Keratinocyte (primary cell): ENCODE results near the gene BORA. TPM values are rescaled to one million over a fixed set of nuclear protein-coding genes. Genes with fewer than 3 reads are reported as not detected.

Experiments
- DNase-seq: peaks from one replicate; pipeline ENCODE4 v3.0.0-alpha.2; 2011; ENCODE audit warnings: low read depth, missing footprints, low spot score
- FAIRE-seq: peaks from 2 replicates; lab custom pipeline; 2011; peaks lifted over from hg19 to GRCh38; lab: Jason Lieb, UNC
- H2AFZ ChIP-seq: 2 replicates; pipeline ENCODE4 v1.6.0; 2012; ENCODE audit warnings: low read length, control low read depth, inconsistent platforms; ENCODE audit not compliant: control insufficient read depth
- H3K27ac ChIP-seq: 2 replicates; pipeline ENCODE4 v1.5.1; 2011; ENCODE audit warnings: low read length; ENCODE audit not compliant: control insufficient read depth, insufficient read depth
- H3K27me3 ChIP-seq: 3 replicates; pipeline ENCODE4 v1.6.0; 2011; ENCODE audit warnings: low read length; ENCODE audit not compliant: control insufficient read depth, insufficient read depth; ENCODE audit errors: extremely low read depth
- H3K36me3 ChIP-seq, 2 experiments: 2 replicates in 1 of 2; 3 replicates in 1 of 2; pipeline ENCODE4 v1.5.1; 2011; ENCODE audit warnings: low read length in 2 of 2, mild to moderate bottlenecking in 1 of 2; ENCODE audit not compliant: control insufficient read depth in 2 of 2, insufficient read depth in 2 of 2; ENCODE audit errors: extremely low read depth in 1 of 2
- H3K4me1 ChIP-seq: 3 replicates; pipeline ENCODE4 v1.5.1; 2011; ENCODE audit warnings: low read length; ENCODE audit not compliant: control insufficient read depth, insufficient read depth; ENCODE audit errors: extremely low read depth
- H3K4me2 ChIP-seq: 3 replicates; pipeline ENCODE4 v1.6.0; 2011; ENCODE audit warnings: low read depth, low read length; ENCODE audit not compliant: control insufficient read depth, insufficient read depth; ENCODE audit errors: extremely low read depth
- H3K4me3 ChIP-seq, 3 experiments: fragments of 200-600 bp in 1 of 3; sonication (generic) in 1 of 3; 2 replicates in 2 of 3; 3 replicates in 1 of 3; pipeline ENCODE4 v1.5.1; 2011 to 2016; ENCODE audit warnings: low read length in 3 of 3, mild to moderate bottlenecking in 3 of 3, control low read depth in 2 of 3, inconsistent platforms in 1 of 3, low read depth in 1 of 3, mixed read lengths in 1 of 3, mixed run types in 1 of 3, moderate library complexity in 1 of 3; ENCODE audit not compliant: control insufficient read depth in 2 of 3, insufficient read depth in 2 of 3; ENCODE audit errors: extremely low read depth in 1 of 3
- H3K79me2 ChIP-seq: 2 replicates; pipeline ENCODE4 v1.6.0; 2012; ENCODE audit warnings: low read length; ENCODE audit not compliant: control insufficient read depth, insufficient read depth
- H3K9ac ChIP-seq: 3 replicates; pipeline ENCODE4 v1.6.0; 2011; ENCODE audit warnings: low read length; ENCODE audit not compliant: control insufficient read depth, insufficient read depth; ENCODE audit errors: extremely low read depth
- H3K9me1 ChIP-seq: 3 replicates; pipeline ENCODE4 v1.6.0; 2011; ENCODE audit warnings: low read length; ENCODE audit not compliant: control insufficient read depth, insufficient read depth; ENCODE audit errors: extremely low read depth
- H3K9me3 ChIP-seq: 2 replicates; pipeline ENCODE4 v1.5.1; 2012; ENCODE audit warnings: low read depth, low read length; ENCODE audit not compliant: control insufficient read depth
- H4K20me1 ChIP-seq: 3 replicates; pipeline ENCODE4 v1.6.0; 2011; ENCODE audit warnings: low read length; ENCODE audit not compliant: control insufficient read depth, insufficient read depth; ENCODE audit errors: extremely low read depth
- EZH2 ChIP-seq: IDR thresholded peaks from one replicate; pipeline ENCODE4 v1.6.1; 2012; ENCODE audit warnings: inconsistent platforms, mild to moderate bottlenecking, low read length, moderate library complexity
- dilution Hi-C: fragments of 300-500 bp; cut with MboI; formaldehyde crosslinking; loops from one replicate; pipeline ENCODE4 v1.7.0; 2020; ENCODE audit warnings: low sequenced_read_pairs; ENCODE audit not compliant: extremely low pct_ligation_motif_present
- polyA minus RNA-seq, 3 experiments: library from RNA; depleted of rRNA, polyadenylated mRNA; stranded (reverse); fragments of >200 nt; gene quantifications; 1 replicate in 1 of 3; 2 replicates in 1 of 3; 3 replicates in 1 of 3; pipeline ENCODE4 v1.2.3, GENCODE V29; 2011
- polyA plus RNA-seq, 5 experiments: library from polyadenylated mRNA; depleted of rRNA in 3 of 5; stranded (reverse) in 3 of 5; stranded (forward) in 1 of 5; unstranded in 1 of 5; fragments of >200 nt; gene quantifications; 1 replicate in 1 of 5; 2 replicates in 3 of 5; 3 replicates in 1 of 5; pipeline versions ENCODE4 v1.2.1 to v1.2.3, GENCODE V29; 2011 to 2012; ENCODE audit warnings: missing spikeins in 2 of 5, low read depth in 1 of 5, low replicate concordance in 1 of 5
- TF ChIP-seq, protein P1 (sequence below), 3 experiments: IDR thresholded peaks in 1 of 3; conservative IDR thresholded peaks in 1 of 3; optimal IDR thresholded peaks in 1 of 3; 2 replicates in 2 of 3; 3 replicates in 1 of 3; pipeline versions ENCODE3 to v1.5.1; 2011; ENCODE audit warnings: low read length in 3 of 3, mild to moderate bottlenecking in 3 of 3, moderate library complexity in 2 of 3, control low read depth in 1 of 3, inconsistent platforms in 1 of 3; ENCODE audit not compliant: insufficient read depth in 2 of 3; ENCODE audit errors: extremely low read depth in 1 of 3

The BORA gene
- 2.9 to 8.3 TPM (median 3.4 TPM) in 3 replicates for polyA plus RNA-seq
- polyA plus RNA-seq (2011; ENCODE audit: low read depth) = 1.0 TPM
- polyA plus RNA-seq (2011; cell fraction: cytosol; rRNA removed) = 2.1 and 4.7 TPM in 2 replicates
- polyA plus RNA-seq (2011; cell fraction: nucleus; rRNA removed) = 4.4 and 4.8 TPM in 2 replicates
- polyA plus RNA-seq (2012; ENCODE audit: low replicate concordance) = 1.3 and 5.0 TPM in 2 replicates
- 0.52 to 6.4 TPM (median 1.1 TPM) in 3 replicates for polyA minus RNA-seq
- polyA minus RNA-seq (2011; cell fraction: cytosol; rRNA and poly(A)+ RNA removed) = 1.5 TPM
- 1.5 and 2.4 TPM in 2 replicates for polyA minus RNA-seq (2011; cell fraction: nucleus; rRNA and poly(A)+ RNA removed)

DNA sequence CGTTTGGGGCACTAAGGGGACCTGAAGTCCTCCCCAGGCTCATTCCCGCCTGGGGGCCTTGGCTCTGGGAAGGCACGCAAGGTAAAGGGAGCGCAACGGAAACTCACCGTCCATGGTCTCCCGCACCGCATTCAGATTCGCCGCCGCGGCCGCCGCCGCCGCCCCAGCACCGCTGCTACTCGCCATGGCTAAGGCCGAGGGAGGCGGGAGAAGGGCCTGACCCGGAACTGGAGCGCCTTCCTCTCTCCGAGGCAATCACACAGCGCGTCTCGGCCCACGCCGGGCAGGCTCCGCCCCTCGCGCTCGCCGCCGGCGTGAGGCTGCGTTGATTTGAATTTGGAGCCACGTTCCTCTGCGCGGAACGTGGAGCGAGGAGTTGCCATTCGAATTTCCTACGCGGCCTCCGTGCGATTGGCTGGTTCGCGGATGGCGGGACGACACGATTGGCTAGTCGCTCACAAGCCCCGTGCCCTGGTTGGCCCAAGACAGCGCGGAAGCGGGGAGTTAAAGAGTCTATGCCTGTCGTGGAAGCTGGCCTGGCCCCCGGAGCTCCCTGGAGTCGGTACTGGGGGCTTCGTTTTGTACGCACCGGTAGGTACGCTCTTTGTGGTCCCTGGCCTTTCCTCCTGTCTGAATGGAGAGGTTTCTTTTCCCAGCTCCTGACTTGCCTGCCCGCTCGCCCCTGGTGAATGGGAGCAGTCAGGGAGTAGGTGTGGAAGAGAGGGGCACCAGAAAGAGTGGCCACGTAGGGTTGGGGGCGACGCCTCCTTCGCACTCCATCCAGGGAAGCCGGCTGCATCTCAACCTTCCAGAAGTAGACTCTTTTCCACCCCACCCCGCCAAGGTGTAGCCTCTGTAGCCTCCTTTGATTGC lies at the start of gene BORA, which contains the start of gene MZT1:
Gene BORA (plus strand): TSS at position 507 of the 873 bp plus-strand sequence. CDS start 1,018 bp downstream, outside the sequence.
Gene MZT1 (minus strand): TSS at position 213 of the 873 bp plus-strand sequence. CDS start 27 bp downstream, at position 186.
- no peaks in the 10 kb centered on the region for H4K20me1 ChIP-seq
- no peaks in the 10 kb centered on the region for H3K27me3 ChIP-seq
- no peaks in the 10 kb centered on the region for H3K9me1 ChIP-seq
- FAIRE-seq = peak; percentile 87
- peak within 1 kb of the TSS; percentile 83 for H3K9ac ChIP-seq
- H2AFZ ChIP-seq = peak within 1 kb of the TSS; percentile 97
- TF ChIP-seq, protein P1, sequence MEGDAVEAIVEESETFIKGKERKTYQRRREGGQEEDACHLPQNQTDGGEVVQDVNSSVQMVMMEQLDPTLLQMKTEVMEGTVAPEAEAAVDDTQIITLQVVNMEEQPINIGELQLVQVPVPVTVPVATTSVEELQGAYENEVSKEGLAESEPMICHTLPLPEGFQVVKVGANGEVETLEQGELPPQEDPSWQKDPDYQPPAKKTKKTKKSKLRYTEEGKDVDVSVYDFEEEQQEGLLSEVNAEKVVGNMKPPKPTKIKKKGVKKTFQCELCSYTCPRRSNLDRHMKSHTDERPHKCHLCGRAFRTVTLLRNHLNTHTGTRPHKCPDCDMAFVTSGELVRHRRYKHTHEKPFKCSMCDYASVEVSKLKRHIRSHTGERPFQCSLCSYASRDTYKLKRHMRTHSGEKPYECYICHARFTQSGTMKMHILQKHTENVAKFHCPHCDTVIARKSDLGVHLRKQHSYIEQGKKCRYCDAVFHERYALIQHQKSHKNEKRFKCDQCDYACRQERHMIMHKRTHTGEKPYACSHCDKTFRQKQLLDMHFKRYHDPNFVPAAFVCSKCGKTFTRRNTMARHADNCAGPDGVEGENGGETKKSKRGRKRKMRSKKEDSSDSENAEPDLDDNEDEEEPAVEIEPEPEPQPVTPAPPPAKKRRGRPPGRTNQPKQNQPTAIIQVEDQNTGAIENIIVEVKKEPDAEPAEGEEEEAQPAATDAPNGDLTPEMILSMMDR (optimal IDR thresholded peaks at IDR 0.05 in 1 of 3, IDR thresholded peaks at IDR 0.05 in 1 of 3, conservative IDR thresholded peaks at IDR 0.05 in 1 of 3; ENCODE audit: extremely low read depth in 1 of 3, insufficient read depth in 2 of 3, low read length in 3 of 3) = no peak
- no peak for TF ChIP-seq EZH2
- H3K4me3 ChIP-seq = peak within 1 kb of the TSS; percentile 53 to 90 (median 85)
- H3K4me2 ChIP-seq = peak within 1 kb of the TSS; percentile 91
- H3K36me3 ChIP-seq = no peaks in the 10 kb centered on the region
- DNase-seq = peak; percentile 40
- H3K9me3 ChIP-seq = no peaks in the 10 kb centered on the region
- dilution Hi-C loops = no loop called here
- H3K4me1 ChIP-seq = peaks cover 13% of the 10 kb centered on the region
- peak within 1 kb of the TSS; percentile 71 for H3K27ac ChIP-seq
- H3K79me2 ChIP-seq = peaks cover 75% of the 10 kb centered on the region

DNA sequence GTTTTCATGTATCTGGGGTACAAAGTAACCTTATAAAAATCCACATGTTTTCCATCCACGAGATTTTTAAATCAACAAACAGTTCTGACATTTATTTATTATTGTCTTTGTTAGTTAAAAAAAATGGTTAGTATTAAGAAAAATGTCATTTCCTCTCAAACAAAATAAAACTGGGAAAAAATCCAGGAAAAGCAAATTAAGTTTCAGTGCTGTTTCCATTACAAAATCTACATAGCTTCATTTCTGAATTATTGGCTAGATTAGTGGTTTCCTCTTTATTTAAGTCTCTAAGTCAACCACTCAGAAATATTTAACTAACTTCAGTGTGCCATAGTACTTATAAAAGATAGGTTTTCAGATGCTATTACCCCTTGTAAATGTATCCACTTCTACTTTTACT lies 49.4 kb upstream of the BORA start:
- H3K4me1 ChIP-seq = no peaks in the 10 kb centered on the region
- no peak overlapping the region for H2AFZ ChIP-seq
- H3K79me2 ChIP-seq = no peaks in the 10 kb centered on the region
- no peak overlapping the region for H3K27ac ChIP-seq
- dilution Hi-C loops = no loop called here
- H3K4me2 ChIP-seq = no peak overlapping the region
- FAIRE-seq (no peak), DNase-seq (no peak)
- TF ChIP-seq, protein P1 (optimal IDR thresholded peaks at IDR 0.05 in 1 of 3, IDR thresholded peaks at IDR 0.05 in 1 of 3, conservative IDR thresholded peaks at IDR 0.05 in 1 of 3; ENCODE audit: extremely low read depth in 1 of 3, insufficient read depth in 2 of 3, low read length in 3 of 3) = no peak
- TF ChIP-seq EZH2 = no peak
- no peaks in the 10 kb centered on the region for H3K27me3 ChIP-seq
- H3K9ac ChIP-seq = no peak overlapping the region
- no peaks in the 10 kb centered on the region for H3K9me3 ChIP-seq
- no peaks in the 10 kb centered on the region for H4K20me1 ChIP-seq
- no peak overlapping the region for H3K4me3 ChIP-seq
- no peaks in the 10 kb centered on the region for H3K36me3 ChIP-seq
- H3K9me1 ChIP-seq = no peaks in the 10 kb centered on the region
